Activated B cell treated with CpG ODN at 0.5 μM for 24 hours (primary cell): ENCODE data around the gene KCNMA1. TPM values are rescaled to one million over a fixed set of nuclear protein-coding genes. Genes with fewer than 3 reads are reported as not detected.

Experiments used
- ATAC-seq: fragments of 200-7000 bp; cut with Tn5 transposase; one replicate; pipeline ENCODE4 v1.10.0; 2021; ENCODE audit warnings: low read depth, mild to moderate bottlenecking, moderate library complexity
- CTCF ChIA-PET: fragments of 350-600 bp; sonication (Branson Sonifier 250); formaldehyde crosslinking; loops from one replicate; lab custom pipeline; 2021; ENCODE audit warnings: antibody characterized with exemption; lab: Charles Lee
- POLR2A ChIA-PET: fragments of 350-600 bp; sonication (Branson Sonifier 250); formaldehyde crosslinking; loops from one replicate; lab custom pipeline; 2021; ENCODE audit warnings: antibody characterized with exemption; lab: Charles Lee
- DNase-seq: peaks from one replicate; pipeline ENCODE4 v3.0.0; 2022
- H3K27ac Mint-ChIP-seq: one replicate; pipeline ENCODE4 v1.8.0; 2020; ENCODE audit warnings: mixed read lengths
- H3K27me3 Mint-ChIP-seq: one replicate; pipeline ENCODE4 v1.8.0; 2021; ENCODE audit warnings: mixed read lengths
- H3K36me3 Mint-ChIP-seq: one replicate; pipeline ENCODE4 v1.8.0; 2021; ENCODE audit warnings: low read depth, mixed read lengths
- H3K4me1 Mint-ChIP-seq: one replicate; pipeline ENCODE4 v1.8.0; 2021; ENCODE audit warnings: mixed read lengths
- H3K4me3 Mint-ChIP-seq: one replicate; pipeline ENCODE4 v1.8.0; 2020; ENCODE audit warnings: mild to moderate bottlenecking, mixed read lengths
- H3K9me3 Mint-ChIP-seq: one replicate; pipeline ENCODE4 v1.8.0; 2020; ENCODE audit warnings: mixed read lengths
- intact Hi-C: fragments of 100-400 bp; cut with micrococcal nuclease; formaldehyde crosslinking; loops from one replicate; pipeline ENCODE4 v1.15.1; 2024
- total RNA-seq: library from RNA; stranded (reverse); gene quantifications from 2 replicates; pipeline ENCODE4 v1.2.3, GENCODE V29; 2022
- TF ChIP-seq, protein P1 (sequence below): fragments of 200-600 bp; IDR thresholded peaks from one replicate; pipeline ENCODE4 v1.8.0; 2022; ENCODE audit warnings: antibody characterized with exemption, mild to moderate bottlenecking

The KCNMA1 gene
- total RNA-seq, 1 donor from 2014 or later = 3.7 TPM

DNA sequence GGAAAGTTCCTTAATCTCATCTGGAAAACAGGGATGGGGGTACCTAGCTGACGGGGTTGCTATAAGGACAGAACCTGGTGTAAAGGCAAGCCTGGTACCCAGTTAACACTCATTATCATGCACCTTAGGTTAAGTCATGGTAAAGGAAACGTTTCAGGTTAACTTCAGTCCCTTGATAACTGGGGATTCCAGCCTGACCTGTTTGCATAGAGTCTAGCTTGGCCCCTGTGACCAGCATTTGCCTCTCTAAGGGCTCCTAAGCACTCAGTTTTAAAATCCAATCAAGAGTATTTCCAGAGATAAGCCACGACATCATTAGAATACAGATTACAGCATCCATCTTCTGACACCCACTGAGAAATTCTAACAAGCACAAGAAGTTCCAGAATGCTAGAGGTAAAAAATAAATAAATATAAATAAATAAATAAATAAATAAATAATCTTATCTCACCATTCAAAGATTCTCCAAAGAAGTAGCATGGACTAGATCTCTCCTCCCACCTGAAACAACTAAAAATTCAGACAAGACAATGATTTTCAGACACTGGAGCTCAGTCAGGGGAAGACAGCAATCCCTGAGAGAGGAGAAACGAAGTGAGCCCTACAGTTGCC is 184.6 kb downstream of the KCNMA1 start:
- no peak overlapping the region for H3K4me3 Mint-ChIP-seq
- H3K9me3 Mint-ChIP-seq = peaks cover 3% of the 10 kb centered on the region
- H3K36me3 Mint-ChIP-seq = no peaks in the 10 kb centered on the region
- ATAC-seq (no peak), DNase-seq (no peak)
- ChIA-PET CTCF (no interaction called here), POLR2A (no interaction called here)
- H3K4me1 Mint-ChIP-seq = no peaks in the 10 kb centered on the region
- TF ChIP-seq, protein P1, sequence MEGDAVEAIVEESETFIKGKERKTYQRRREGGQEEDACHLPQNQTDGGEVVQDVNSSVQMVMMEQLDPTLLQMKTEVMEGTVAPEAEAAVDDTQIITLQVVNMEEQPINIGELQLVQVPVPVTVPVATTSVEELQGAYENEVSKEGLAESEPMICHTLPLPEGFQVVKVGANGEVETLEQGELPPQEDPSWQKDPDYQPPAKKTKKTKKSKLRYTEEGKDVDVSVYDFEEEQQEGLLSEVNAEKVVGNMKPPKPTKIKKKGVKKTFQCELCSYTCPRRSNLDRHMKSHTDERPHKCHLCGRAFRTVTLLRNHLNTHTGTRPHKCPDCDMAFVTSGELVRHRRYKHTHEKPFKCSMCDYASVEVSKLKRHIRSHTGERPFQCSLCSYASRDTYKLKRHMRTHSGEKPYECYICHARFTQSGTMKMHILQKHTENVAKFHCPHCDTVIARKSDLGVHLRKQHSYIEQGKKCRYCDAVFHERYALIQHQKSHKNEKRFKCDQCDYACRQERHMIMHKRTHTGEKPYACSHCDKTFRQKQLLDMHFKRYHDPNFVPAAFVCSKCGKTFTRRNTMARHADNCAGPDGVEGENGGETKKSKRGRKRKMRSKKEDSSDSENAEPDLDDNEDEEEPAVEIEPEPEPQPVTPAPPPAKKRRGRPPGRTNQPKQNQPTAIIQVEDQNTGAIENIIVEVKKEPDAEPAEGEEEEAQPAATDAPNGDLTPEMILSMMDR = no peak
- intact Hi-C loops = no loop called here
- H3K27me3 Mint-ChIP-seq = no peaks in the 10 kb centered on the region
- H3K27ac Mint-ChIP-seq = no peak overlapping the region

DNA sequence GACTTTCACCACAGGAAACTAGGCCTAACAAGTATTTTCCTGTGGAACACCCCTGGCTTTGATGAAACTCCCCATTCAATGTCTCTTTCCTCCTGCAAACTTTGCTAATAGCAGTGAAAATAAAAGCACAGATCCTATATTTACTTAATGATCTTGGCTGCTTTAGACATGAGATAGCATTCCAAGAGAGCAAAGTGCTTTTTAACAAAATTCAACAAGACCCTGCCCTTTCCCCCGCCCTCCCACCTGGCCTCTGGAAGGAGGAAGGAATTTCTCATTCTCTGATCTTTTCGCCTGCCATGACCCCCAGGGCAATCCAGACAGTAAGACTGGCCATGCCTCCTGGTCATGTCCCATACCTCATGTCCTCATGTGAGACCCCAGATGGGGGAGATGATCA is 185.7 kb downstream of the KCNMA1 start:
- no peak overlapping the region for H3K4me3 Mint-ChIP-seq
- CTCF ChIA-PET = no interaction called here

GRCh38 chr10:77448226-77448625 is 189.4 kb downstream of the KCNMA1 start:
- Mint-ChIP-seq H3K36me3 (no peaks in the 10 kb centered on the region), H3K27me3 (no peaks in the 10 kb centered on the region), H3K4me1 (no peaks in the 10 kb centered on the region), H3K4me3 (no peak overlapping the region), H3K27ac (no peak overlapping the region), H3K9me3 (peaks cover 3% of the 10 kb centered on the region)
- TF ChIP-seq, protein P1 = no peak
- no peak for DNase-seq
- ChIA-PET POLR2A (no interaction called here), CTCF (no interaction called here)
- ATAC-seq = no peak
- intact Hi-C loops = no loop called here

More for the DNA sequence above, 185.7 kb downstream of the KCNMA1 start:
- ATAC-seq (no peak), DNase-seq (no peak)
- POLR2A ChIA-PET = no interaction called here
- H3K36me3 Mint-ChIP-seq = no peaks in the 10 kb centered on the region
- H3K4me1 Mint-ChIP-seq = no peaks in the 10 kb centered on the region
- TF ChIP-seq, protein P1 = no peak
- no peaks in the 10 kb centered on the region for H3K27me3 Mint-ChIP-seq
- intact Hi-C loops = no loop called here
- H3K27ac Mint-ChIP-seq = no peak overlapping the region
- peaks cover 3% of the 10 kb centered on the region for H3K9me3 Mint-ChIP-seq

GRCh38 chr10:77446700-77447099 is 190.9 kb downstream of the KCNMA1 start:
- DNase-seq (no peak), ATAC-seq (no peak)
- peaks cover 3% of the 10 kb centered on the region for H3K9me3 Mint-ChIP-seq
- no peaks in the 10 kb centered on the region for H3K36me3 Mint-ChIP-seq
- intact Hi-C loops = no loop called here
- no peaks in the 10 kb centered on the region for H3K4me1 Mint-ChIP-seq
- POLR2A ChIA-PET = no interaction called here
- no peaks in the 10 kb centered on the region for H3K27me3 Mint-ChIP-seq
- TF ChIP-seq, protein P1 = no peak
- CTCF ChIA-PET = no interaction called here
- H3K4me3 Mint-ChIP-seq = no peak overlapping the region
- H3K27ac Mint-ChIP-seq = no peak overlapping the region

- Mint-ChIP-seq H3K4me3 (no peak overlapping the region), H3K27ac (no peak overlapping the region), H3K9me3 (no peaks in the 10 kb centered on the region), H3K36me3 (no peaks in the 10 kb centered on the region), H3K4me1 (no peaks in the 10 kb centered on the region), H3K27me3 (no peaks in the 10 kb centered on the region)
- TF ChIP-seq, protein P1 = no peak
- intact Hi-C loops = no loop called here
- POLR2A ChIA-PET = no interaction called here
- ATAC-seq (no peak), DNase-seq (no peak)
- CTCF ChIA-PET = no interaction called here
Observed at GRCh38 chr10:77445547-77445946, 192.1 kb downstream of the KCNMA1 start.
